Vagina (tissue), 2 donors: ENCODE results near the gene PCNX2.

Experiments
- POLR2AphosphoS5 ChIP-seq, 2 donors: sonication (generic); formaldehyde crosslinking; IDR thresholded peaks; one replicate each; pipeline ENCODE4 v1.9.0; 2017; ENCODE audit warnings: antibody characterized with exemption in 2 of 2, mild to moderate bottlenecking in 2 of 2, low read depth in 1 of 2; ENCODE audit not compliant: insufficient read depth in 1 of 2
- TF ChIP-seq, protein P1 (sequence below), 3 experiments: fragments of 450-650 bp in 2 of 3; fragments of 200-600 bp in 1 of 3; sonication (generic) in 1 of 3; IDR thresholded peaks; one replicate each; pipeline ENCODE4 v1.5.1; 2017 to 2019; ENCODE audit warnings: antibody characterized with exemption in 3 of 3, mild to moderate bottlenecking in 2 of 3, moderate library complexity in 2 of 3

DNA sequence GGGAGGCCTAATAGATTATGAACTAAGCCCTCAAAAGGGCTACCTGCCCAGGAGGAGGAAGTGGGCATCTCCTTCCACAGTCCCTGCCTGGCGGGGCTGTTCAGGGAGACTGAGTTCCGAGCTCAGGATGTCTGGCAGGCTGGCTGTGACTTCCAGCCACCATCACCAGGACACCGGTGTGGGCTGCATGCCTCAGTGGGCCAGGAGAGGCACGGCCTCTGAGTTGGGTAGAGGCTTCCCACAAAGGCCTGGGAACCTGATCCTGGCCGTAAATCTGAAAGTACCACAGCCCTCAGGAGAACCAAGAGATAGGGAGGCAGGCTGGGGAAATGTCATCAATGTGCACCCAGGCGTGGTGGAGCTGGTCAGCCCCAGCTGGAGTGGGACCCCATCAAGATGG, 316.0 kb downstream of the PCNX2 start:
- no peak for TF ChIP-seq POLR2AphosphoS5 (IDR thresholded peaks at IDR 0.05; ENCODE audit: insufficient read depth in 1 of 2, low read depth in 1 of 2)
- TF ChIP-seq, protein P1, sequence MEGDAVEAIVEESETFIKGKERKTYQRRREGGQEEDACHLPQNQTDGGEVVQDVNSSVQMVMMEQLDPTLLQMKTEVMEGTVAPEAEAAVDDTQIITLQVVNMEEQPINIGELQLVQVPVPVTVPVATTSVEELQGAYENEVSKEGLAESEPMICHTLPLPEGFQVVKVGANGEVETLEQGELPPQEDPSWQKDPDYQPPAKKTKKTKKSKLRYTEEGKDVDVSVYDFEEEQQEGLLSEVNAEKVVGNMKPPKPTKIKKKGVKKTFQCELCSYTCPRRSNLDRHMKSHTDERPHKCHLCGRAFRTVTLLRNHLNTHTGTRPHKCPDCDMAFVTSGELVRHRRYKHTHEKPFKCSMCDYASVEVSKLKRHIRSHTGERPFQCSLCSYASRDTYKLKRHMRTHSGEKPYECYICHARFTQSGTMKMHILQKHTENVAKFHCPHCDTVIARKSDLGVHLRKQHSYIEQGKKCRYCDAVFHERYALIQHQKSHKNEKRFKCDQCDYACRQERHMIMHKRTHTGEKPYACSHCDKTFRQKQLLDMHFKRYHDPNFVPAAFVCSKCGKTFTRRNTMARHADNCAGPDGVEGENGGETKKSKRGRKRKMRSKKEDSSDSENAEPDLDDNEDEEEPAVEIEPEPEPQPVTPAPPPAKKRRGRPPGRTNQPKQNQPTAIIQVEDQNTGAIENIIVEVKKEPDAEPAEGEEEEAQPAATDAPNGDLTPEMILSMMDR (IDR thresholded peaks at IDR 0.05): no peak
